NCI-H1436 (cell line): ENCODE results near the gene EVI5L.

ENCODE experiments used
- DNase-seq: peaks from one replicate; lab custom pipeline; 2025; lab: John Stamatoyannopoulos, UW

Gene EVI5L

GRCh38 chr19:7912697-7913564 lies 82.9 kb downstream of the EVI5L start:
- DNase-seq: no peak

GRCh38 chr19:7913652-7914051 lies 83.6 kb downstream of the EVI5L start:
- no peak for DNase-seq

DNA sequence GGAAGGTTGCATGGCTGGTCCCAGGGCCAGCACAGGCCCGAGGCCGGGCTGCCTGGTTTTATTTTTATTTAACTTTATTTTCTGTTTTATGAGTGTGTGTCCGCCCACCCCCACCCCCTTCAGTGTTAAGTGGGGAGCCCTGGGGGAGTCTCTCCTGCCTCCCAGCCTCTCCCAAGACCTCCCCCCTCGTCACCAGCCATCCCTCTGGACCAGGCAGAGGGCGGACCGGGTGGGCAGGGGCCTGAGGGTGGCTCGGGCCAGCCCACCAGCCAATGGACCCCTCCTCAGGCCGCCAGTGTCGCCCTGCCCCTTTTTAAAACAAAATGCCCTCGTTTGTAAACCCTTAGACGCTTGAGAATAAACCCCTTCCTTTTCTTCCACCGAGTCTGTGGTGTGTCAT lies 84.1 kb downstream of the EVI5L start:
- DNase-seq: no peak
